HL-60 (cell line): ENCODE results near the gene PDE4C.

Experiments
- DNase-seq, 2 experiments: peaks; one replicate each; pipeline ENCODE4 v3.0.0-alpha.2; 2010 to 2020; ENCODE audit warnings: low read depth in 1 of 2, low spot score in 1 of 2
- H3K27ac ChIP-seq: fragments of 250-450 bp; sonication (Bioruptor Pico); replicated peaks from 2 replicates; pipeline ENCODE4 v1.5.1; 2020; ENCODE audit warnings: mild to moderate bottlenecking, moderate library complexity
- H3K27me3 ChIP-seq: fragments of 250-450 bp; sonication (Bioruptor Pico); 2 replicates; pipeline ENCODE4 v1.5.1; 2021; ENCODE audit warnings: mild to moderate bottlenecking, moderate library complexity; ENCODE audit not compliant: insufficient read depth, poor library complexity, severe bottlenecking
- H3K4me3 ChIP-seq: replicated peaks from 2 replicates; pipeline ENCODE4 v1.5.1; 2011; ENCODE audit warnings: mild to moderate bottlenecking, control low read depth, low read length; ENCODE audit not compliant: insufficient read depth
- CTCF ChIP-seq: IDR thresholded peaks from one replicate; pipeline ENCODE4 v1.5.1; 2011; ENCODE audit warnings: low read length, control low read depth, inconsistent platforms; ENCODE audit not compliant: insufficient read depth
- GABPA ChIP-seq: IDR thresholded peaks from 2 replicates; pipeline ENCODE4 v1.6.1; 2012; ENCODE audit warnings: low read depth
- POLR2AphosphoS5 ChIP-seq: IDR thresholded peaks from 2 replicates; pipeline ENCODE4 v1.6.1; 2012; ENCODE audit warnings: low read depth
- REST ChIP-seq: IDR thresholded peaks from 2 replicates; pipeline ENCODE4 v1.6.1; 2012; ENCODE audit warnings: low read depth; ENCODE audit not compliant: insufficient replicate concordance
- SPI1 ChIP-seq: IDR thresholded peaks from 2 replicates; pipeline ENCODE4 v1.6.1; 2012; ENCODE audit warnings: low read depth, mild to moderate bottlenecking, borderline replicate concordance

The PDE4C gene

DNA sequence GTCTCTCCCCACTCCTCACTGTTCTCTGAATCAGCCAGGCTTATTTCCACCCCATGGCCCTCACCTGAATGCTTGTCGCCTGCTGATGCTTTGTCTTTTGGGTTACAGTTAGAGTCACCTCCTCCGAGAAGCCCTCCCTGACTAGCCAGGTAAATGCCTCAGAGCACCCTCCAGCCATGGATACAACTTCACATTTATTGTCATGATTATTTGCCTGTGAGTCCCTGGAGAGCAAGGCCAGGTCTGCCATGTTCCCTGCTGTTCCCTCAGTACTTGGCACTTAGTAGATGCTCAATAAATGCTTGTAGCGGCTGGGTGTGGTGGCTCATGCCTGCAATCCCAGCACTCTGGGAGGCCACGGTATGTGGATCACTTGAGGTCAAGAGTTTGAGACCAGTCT is 3.7 kb upstream of the PDE4C start:
- no peak for DNase-seq
- peaks cover 18% of the 10 kb centered on the region for H3K27me3 ChIP-seq
- no peak for TF ChIP-seq CTCF
- no peak for TF ChIP-seq GABPA
- no peak for TF ChIP-seq SPI1
- TF ChIP-seq REST = no peak
- no peak for TF ChIP-seq POLR2AphosphoS5
- no peak overlapping the region for H3K27ac ChIP-seq
- H3K4me3 ChIP-seq = no peak overlapping the region

DNA sequence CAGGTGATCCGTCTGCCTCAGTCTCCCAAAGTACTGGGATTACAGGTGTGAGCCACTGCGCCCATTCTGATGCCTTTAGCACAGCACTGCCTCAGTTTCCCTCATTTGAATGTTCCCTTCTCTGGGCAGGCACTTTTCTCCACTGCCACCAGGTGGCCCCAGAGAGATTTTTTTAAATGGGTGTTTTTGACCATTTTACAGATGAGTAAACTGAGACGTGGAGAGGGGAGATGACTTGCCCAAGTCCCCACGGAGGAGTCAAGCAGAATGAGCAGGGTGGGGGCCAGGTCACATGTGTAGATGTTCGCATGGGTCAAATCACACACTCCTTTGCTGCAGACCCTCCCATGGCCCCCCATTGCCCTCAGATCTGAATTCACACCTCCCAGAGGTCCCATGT is 3.2 kb upstream of the PDE4C start:
- peaks cover 21% of the 10 kb centered on the region for H3K27me3 ChIP-seq
- TF ChIP-seq GABPA (no peak), CTCF (no peak), POLR2AphosphoS5 (no peak), SPI1 (no peak), REST (no peak)
- no peak overlapping the region for H3K27ac ChIP-seq
- no peak overlapping the region for H3K4me3 ChIP-seq
- no peak for DNase-seq

GRCh38 chr19:18227781-18228271 is 1.6 kb upstream of the PDE4C start:
- H3K27ac ChIP-seq = no peak overlapping the region
- no peak for DNase-seq
- H3K4me3 ChIP-seq = no peak overlapping the region
- no peak for TF ChIP-seq CTCF
- TF ChIP-seq SPI1 = no peak
- TF ChIP-seq POLR2AphosphoS5 = no peak
- no peak for TF ChIP-seq REST
- TF ChIP-seq GABPA = no peak
- H3K27me3 ChIP-seq = peaks cover 22% of the 10 kb centered on the region
